Liver (tissue), 3 donors: ENCODE data around the gene HSPA9.

Experiments used
- JUND ChIP-seq, 2 donors: IDR thresholded peaks; 2 replicates each; pipeline ENCODE4 v1.6.1; 2016; ENCODE audit warnings: antibody characterized with exemption in 2 of 2
- NR2F2 ChIP-seq: IDR thresholded peaks from 2 replicates; pipeline ENCODE4 v1.6.1; 2016; ENCODE audit warnings: antibody characterized with exemption
- RAD21 ChIP-seq, 2 donors: IDR thresholded peaks; 2 replicates each; pipeline ENCODE4 v1.6.1; 2016; ENCODE audit warnings: antibody characterized with exemption in 2 of 2, mild to moderate bottlenecking in 2 of 2
- SP1 ChIP-seq: IDR thresholded peaks from 2 replicates; pipeline ENCODE4 v1.6.1; 2018; ENCODE audit warnings: antibody characterized with exemption, mild to moderate bottlenecking
- YY1 ChIP-seq: IDR thresholded peaks from 2 replicates; pipeline ENCODE4 v1.6.1; 2016; ENCODE audit warnings: antibody characterized with exemption, mild to moderate bottlenecking
- TF ChIP-seq, protein P1 (sequence below): fragments of 150-350 bp; IDR thresholded peaks from 2 replicates; pipeline ENCODE4 v1.5.1; 2017; ENCODE audit warnings: improper control_type of control experiment, low read depth, low read length; ENCODE audit not compliant: missing input control
- TF ChIP-seq, protein P2 (sequence below): IDR thresholded peaks from 2 replicates; pipeline ENCODE4 v1.6.1; 2016; ENCODE audit warnings: antibody characterized with exemption
- TF ChIP-seq, protein P3 (sequence below): IDR thresholded peaks from 2 replicates; pipeline ENCODE4 v1.6.1; 2016; ENCODE audit warnings: antibody characterized with exemption, mild to moderate bottlenecking
- donor health status: healthy.
- donor health status: healthy.

DNA sequence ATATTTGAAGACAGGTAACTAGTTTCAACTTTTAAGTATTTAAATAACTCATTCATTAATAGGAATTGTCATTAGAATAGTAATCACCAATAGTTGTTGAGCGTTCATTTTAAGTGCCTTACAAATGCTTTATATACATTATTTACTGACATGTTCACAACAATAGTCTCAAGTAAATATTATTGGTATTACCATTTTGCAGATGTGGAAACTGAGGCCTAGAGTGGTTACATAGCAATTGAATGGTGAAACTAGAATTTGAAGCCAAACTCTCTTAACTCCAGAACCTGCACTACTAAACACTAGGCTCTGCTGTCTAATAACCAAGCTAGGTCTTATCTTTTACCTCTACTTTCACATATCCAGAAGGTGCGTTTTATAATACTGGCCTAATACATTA lies 4.8 kb upstream of the HSPA9 start:
- TF ChIP-seq SP1 = no peak
- TF ChIP-seq, protein P1, sequence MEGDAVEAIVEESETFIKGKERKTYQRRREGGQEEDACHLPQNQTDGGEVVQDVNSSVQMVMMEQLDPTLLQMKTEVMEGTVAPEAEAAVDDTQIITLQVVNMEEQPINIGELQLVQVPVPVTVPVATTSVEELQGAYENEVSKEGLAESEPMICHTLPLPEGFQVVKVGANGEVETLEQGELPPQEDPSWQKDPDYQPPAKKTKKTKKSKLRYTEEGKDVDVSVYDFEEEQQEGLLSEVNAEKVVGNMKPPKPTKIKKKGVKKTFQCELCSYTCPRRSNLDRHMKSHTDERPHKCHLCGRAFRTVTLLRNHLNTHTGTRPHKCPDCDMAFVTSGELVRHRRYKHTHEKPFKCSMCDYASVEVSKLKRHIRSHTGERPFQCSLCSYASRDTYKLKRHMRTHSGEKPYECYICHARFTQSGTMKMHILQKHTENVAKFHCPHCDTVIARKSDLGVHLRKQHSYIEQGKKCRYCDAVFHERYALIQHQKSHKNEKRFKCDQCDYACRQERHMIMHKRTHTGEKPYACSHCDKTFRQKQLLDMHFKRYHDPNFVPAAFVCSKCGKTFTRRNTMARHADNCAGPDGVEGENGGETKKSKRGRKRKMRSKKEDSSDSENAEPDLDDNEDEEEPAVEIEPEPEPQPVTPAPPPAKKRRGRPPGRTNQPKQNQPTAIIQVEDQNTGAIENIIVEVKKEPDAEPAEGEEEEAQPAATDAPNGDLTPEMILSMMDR = no peak
- TF ChIP-seq NR2F2 = no peak
- TF ChIP-seq, protein P2, sequence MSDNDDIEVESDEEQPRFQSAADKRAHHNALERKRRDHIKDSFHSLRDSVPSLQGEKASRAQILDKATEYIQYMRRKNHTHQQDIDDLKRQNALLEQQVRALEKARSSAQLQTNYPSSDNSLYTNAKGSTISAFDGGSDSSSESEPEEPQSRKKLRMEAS = no peak
- TF ChIP-seq, protein P3, sequence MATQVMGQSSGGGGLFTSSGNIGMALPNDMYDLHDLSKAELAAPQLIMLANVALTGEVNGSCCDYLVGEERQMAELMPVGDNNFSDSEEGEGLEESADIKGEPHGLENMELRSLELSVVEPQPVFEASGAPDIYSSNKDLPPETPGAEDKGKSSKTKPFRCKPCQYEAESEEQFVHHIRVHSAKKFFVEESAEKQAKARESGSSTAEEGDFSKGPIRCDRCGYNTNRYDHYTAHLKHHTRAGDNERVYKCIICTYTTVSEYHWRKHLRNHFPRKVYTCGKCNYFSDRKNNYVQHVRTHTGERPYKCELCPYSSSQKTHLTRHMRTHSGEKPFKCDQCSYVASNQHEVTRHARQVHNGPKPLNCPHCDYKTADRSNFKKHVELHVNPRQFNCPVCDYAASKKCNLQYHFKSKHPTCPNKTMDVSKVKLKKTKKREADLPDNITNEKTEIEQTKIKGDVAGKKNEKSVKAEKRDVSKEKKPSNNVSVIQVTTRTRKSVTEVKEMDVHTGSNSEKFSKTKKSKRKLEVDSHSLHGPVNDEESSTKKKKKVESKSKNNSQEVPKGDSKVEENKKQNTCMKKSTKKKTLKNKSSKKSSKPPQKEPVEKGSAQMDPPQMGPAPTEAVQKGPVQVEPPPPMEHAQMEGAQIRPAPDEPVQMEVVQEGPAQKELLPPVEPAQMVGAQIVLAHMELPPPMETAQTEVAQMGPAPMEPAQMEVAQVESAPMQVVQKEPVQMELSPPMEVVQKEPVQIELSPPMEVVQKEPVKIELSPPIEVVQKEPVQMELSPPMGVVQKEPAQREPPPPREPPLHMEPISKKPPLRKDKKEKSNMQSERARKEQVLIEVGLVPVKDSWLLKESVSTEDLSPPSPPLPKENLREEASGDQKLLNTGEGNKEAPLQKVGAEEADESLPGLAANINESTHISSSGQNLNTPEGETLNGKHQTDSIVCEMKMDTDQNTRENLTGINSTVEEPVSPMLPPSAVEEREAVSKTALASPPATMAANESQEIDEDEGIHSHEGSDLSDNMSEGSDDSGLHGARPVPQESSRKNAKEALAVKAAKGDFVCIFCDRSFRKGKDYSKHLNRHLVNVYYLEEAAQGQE = no peak
- TF ChIP-seq RAD21 (IDR thresholded peaks at IDR 0.05) = no peak
- no peak for TF ChIP-seq YY1
- TF ChIP-seq JUND (IDR thresholded peaks at IDR 0.05) = no peak
